HG03103 (cell line): ENCODE measurements around the gene MAD1L1.

Source experiments
- ATAC-seq: cut with Tn5 transposase; IDR thresholded peaks from one replicate; pipeline ENCODE4 v1.9.1; 2021; ENCODE audit warnings: low read depth; ENCODE audit not compliant: unreplicated experiment

Gene MAD1L1

GRCh38 chr7:2022737-2023250 lies 210.0 kb downstream of the MAD1L1 start:
- no peak for ATAC-seq

GRCh38 chr7:2022021-2022409 lies 210.7 kb downstream of the MAD1L1 start:
- no peak for ATAC-seq

GRCh38 chr7:2019711-2020511 lies 212.8 kb downstream of the MAD1L1 start:
- ATAC-seq = no peak

- no peak for ATAC-seq
Measured at GRCh38 chr7:2019461-2019710, 213.4 kb downstream of the MAD1L1 start.

GRCh38 chr7:2018569-2019460 lies 213.9 kb downstream of the MAD1L1 start:
- ATAC-seq = no peak

- ATAC-seq = no peak
Measured at GRCh38 chr7:2017914-2018568, 214.7 kb downstream of the MAD1L1 start.

- no peak for ATAC-seq
Measured at GRCh38 chr7:2017481-2017891, 215.3 kb downstream of the MAD1L1 start.

- ATAC-seq = no peak
Measured at GRCh38 chr7:2016761-2017480, 215.8 kb downstream of the MAD1L1 start.

GRCh38 chr7:2016021-2016631 lies 216.6 kb downstream of the MAD1L1 start:
- ATAC-seq = no peak

- no peak for ATAC-seq
Measured at GRCh38 chr7:2015251-2015871, 217.4 kb downstream of the MAD1L1 start.

- ATAC-seq = no peak
Measured at GRCh38 chr7:2014391-2015241, 218.1 kb downstream of the MAD1L1 start.

GRCh38 chr7:2013381-2014311 lies 219.1 kb downstream of the MAD1L1 start:
- no peak for ATAC-seq

GRCh38 chr7:2012981-2013380 lies 219.8 kb downstream of the MAD1L1 start:
- no peak for ATAC-seq

GRCh38 chr7:2012044-2012900 lies 220.5 kb downstream of the MAD1L1 start:
- no peak for ATAC-seq

- ATAC-seq = no peak
Measured at GRCh38 chr7:2011266-2012043, 221.3 kb downstream of the MAD1L1 start.
